ENCODE results near the gene B3GAT1. TPM values are rescaled to one million over a fixed set of nuclear protein-coding genes. Genes with fewer than 3 reads are reported as not detected.

Gene B3GAT1
- total and polyA plus RNA-seq, 4 experiments from 2014 or later, result 0.44 to 0.47 TPM; not detected in 2

- Histone ChIP-seq H3K9me3 (ENCODE audit: control insufficient read depth in 1 of 2, low read length in 2 of 2) (no peaks in the 10 kb centered on the region), H3K36me3 (ENCODE audit: insufficient read depth, low read length) (no peaks in the 10 kb centered on the region), H3K27ac (ENCODE audit: low read depth, low read length) (no peak overlapping the region), H3K4me3 (ENCODE audit: low read length in 2 of 2) (no peak overlapping the region), H3K27me3 (ENCODE audit: insufficient read depth, low read length) (no peaks in the 10 kb centered on the region), H3K4me1 (ENCODE audit: insufficient read depth, low read length) (peaks cover 22% of the 10 kb centered on the region)
- POLR2A ChIA-PET (ENCODE audit: partially characterized antibody), result no interaction called here
- H3K4me3 Mint-ChIP-seq, result no peak overlapping the region
- H3K9me3 Mint-ChIP-seq, result no peaks in the 10 kb centered on the region
- peaks cover 11 to 17% of the 10 kb centered on the region in 2 donors for H3K27me3 Mint-ChIP-seq
- DNase-seq, result peak in 1 of 5 donors; percentile 9
- intact Hi-C loops (cut with micrococcal nuclease), result no loop called here
- CTCF ChIA-PET (ENCODE audit: partially characterized antibody), result no interaction called here
- no peak overlapping the region for H3K27ac Mint-ChIP-seq
- peaks cover 15 to 23% (median 16%) of the 10 kb centered on the region in 4 donors for H3K4me1 Mint-ChIP-seq
- no peaks in the 10 kb centered on the region for H3K36me3 Mint-ChIP-seq
Observed at GRCh38 chr11:134382257-134382656, 29.8 kb downstream of the B3GAT1 start.

- peaks cover 7 to 8% of the 10 kb centered on the region in 2 donors for H3K27me3 Mint-ChIP-seq
Observed at GRCh38 chr11:134380785-134381184, 31.3 kb downstream of the B3GAT1 start.

GRCh38 chr11:134380229-134380628 lies 31.8 kb downstream of the B3GAT1 start:
- H3K27me3 ChIP-seq (ENCODE audit: insufficient read depth, low read length), result no peaks in the 10 kb centered on the region
- POLR2A ChIA-PET (ENCODE audit: partially characterized antibody), result no interaction called here
- Mint-ChIP-seq H3K36me3 (no peaks in the 10 kb centered on the region), H3K27ac (peak overlapping the region in 1 of 7 donors; percentile 15), H3K27me3 (peaks cover 7% of the 10 kb centered on the region in 2 donors), H3K9me3 (no peaks in the 10 kb centered on the region), H3K4me1 (peaks cover 0 to 3% (median 0%) of the 10 kb centered on the region in 4 donors), H3K4me3 (no peak overlapping the region)
- intact Hi-C loops (cut with micrococcal nuclease), result no loop called here
- DNase-seq, result no peak
- H3K36me3 ChIP-seq (ENCODE audit: insufficient read depth, low read length), result no peaks in the 10 kb centered on the region
- peaks cover 1% of the 10 kb centered on the region for H3K4me1 ChIP-seq (ENCODE audit: insufficient read depth, low read length)
- no peaks in the 10 kb centered on the region for H3K9me3 ChIP-seq (ENCODE audit: control insufficient read depth in 1 of 2, low read length in 2 of 2)
- no peak overlapping the region for H3K27ac ChIP-seq (ENCODE audit: low read depth, low read length)
- H3K4me3 ChIP-seq (ENCODE audit: low read length in 2 of 2), result no peak overlapping the region
- CTCF ChIA-PET (ENCODE audit: partially characterized antibody), result no interaction called here

More at GRCh38 chr11:134380785-134381184, 31.3 kb downstream of the B3GAT1 start:
- Mint-ChIP-seq H3K27ac (no peak overlapping the region), H3K36me3 (no peaks in the 10 kb centered on the region), H3K4me1 (peaks cover under 1 to 8% (median 1%) of the 10 kb centered on the region in 4 donors), H3K9me3 (no peaks in the 10 kb centered on the region), H3K4me3 (no peak overlapping the region)
- Histone ChIP-seq H3K36me3 (ENCODE audit: insufficient read depth, low read length) (no peaks in the 10 kb centered on the region), H3K27ac (ENCODE audit: low read depth, low read length) (no peak overlapping the region), H3K4me3 (ENCODE audit: low read length in 2 of 2) (no peak overlapping the region), H3K4me1 (ENCODE audit: insufficient read depth, low read length) (peaks cover 7% of the 10 kb centered on the region), H3K9me3 (ENCODE audit: control insufficient read depth in 1 of 2, low read length in 2 of 2) (no peaks in the 10 kb centered on the region), H3K27me3 (ENCODE audit: insufficient read depth, low read length) (no peaks in the 10 kb centered on the region)
- intact Hi-C loops (cut with micrococcal nuclease), result no loop called here
- ChIA-PET POLR2A (ENCODE audit: partially characterized antibody) (no interaction called here), CTCF (ENCODE audit: partially characterized antibody) (no interaction called here)
- DNase-seq, result no peak

GRCh38 chr11:134379241-134379640 lies 32.8 kb downstream of the B3GAT1 start:
- Mint-ChIP-seq H3K36me3 (no peaks in the 10 kb centered on the region), H3K27me3 (peaks cover 1 to 3% of the 10 kb centered on the region in 2 donors)
- intact Hi-C loops (cut with micrococcal nuclease), result no loop called here

GRCh38 chr11:134377876-134378275 lies 34.2 kb downstream of the B3GAT1 start:
- Mint-ChIP-seq H3K36me3 (no peaks in the 10 kb centered on the region), H3K27me3 (peaks cover 1 to 2% of the 10 kb centered on the region in 2 donors), H3K4me3 (no peak overlapping the region), H3K9me3 (no peaks in the 10 kb centered on the region), H3K4me1 (no peaks in the 10 kb centered on the region), H3K27ac (peak overlapping the region in 1 of 7 donors; percentile 29)
- Histone ChIP-seq H3K27ac (ENCODE audit: low read depth, low read length) (no peak overlapping the region), H3K4me3 (ENCODE audit: low read length in 2 of 2) (no peak overlapping the region), H3K4me1 (ENCODE audit: insufficient read depth, low read length) (no peaks in the 10 kb centered on the region), H3K36me3 (ENCODE audit: insufficient read depth, low read length) (no peaks in the 10 kb centered on the region), H3K27me3 (ENCODE audit: insufficient read depth, low read length) (no peaks in the 10 kb centered on the region), H3K9me3 (ENCODE audit: control insufficient read depth in 1 of 2, low read length in 2 of 2) (no peaks in the 10 kb centered on the region)
- POLR2A ChIA-PET (ENCODE audit: partially characterized antibody), result no interaction called here
- intact Hi-C loops (cut with micrococcal nuclease), result no loop called here
- CTCF ChIA-PET (ENCODE audit: partially characterized antibody), result no interaction called here
- no peak for DNase-seq

More at GRCh38 chr11:134379241-134379640, 32.8 kb downstream of the B3GAT1 start:
- no peak overlapping the region for H3K4me3 Mint-ChIP-seq
- ChIA-PET CTCF (ENCODE audit: partially characterized antibody) (no interaction called here), POLR2A (ENCODE audit: partially characterized antibody) (no interaction called here)
- Histone ChIP-seq H3K9me3 (ENCODE audit: control insufficient read depth in 1 of 2, low read length in 2 of 2) (no peaks in the 10 kb centered on the region), H3K4me3 (ENCODE audit: low read length in 2 of 2) (no peak overlapping the region), H3K27me3 (ENCODE audit: insufficient read depth, low read length) (no peaks in the 10 kb centered on the region), H3K36me3 (ENCODE audit: insufficient read depth, low read length) (no peaks in the 10 kb centered on the region), H3K27ac (ENCODE audit: low read depth, low read length) (no peak overlapping the region), H3K4me1 (ENCODE audit: insufficient read depth, low read length) (no peaks in the 10 kb centered on the region)
- no peaks in the 10 kb centered on the region for H3K4me1 Mint-ChIP-seq
- no peaks in the 10 kb centered on the region for H3K9me3 Mint-ChIP-seq
- no peak overlapping the region for H3K27ac Mint-ChIP-seq
- DNase-seq, result no peak

GRCh38 chr11:134376150-134376921 lies 35.7 kb downstream of the B3GAT1 start:
- intact Hi-C loops (cut with micrococcal nuclease), result no loop called here
- DNase-seq, result no peak
- H3K27ac Mint-ChIP-seq, result no peak overlapping the region
- ChIA-PET POLR2A (ENCODE audit: partially characterized antibody) (no interaction called here), CTCF (ENCODE audit: partially characterized antibody) (no interaction called here)
- no peaks in the 10 kb centered on the region for H3K36me3 Mint-ChIP-seq
- Histone ChIP-seq H3K9me3 (ENCODE audit: control insufficient read depth in 1 of 2, low read length in 2 of 2) (no peaks in the 10 kb centered on the region), H3K4me3 (ENCODE audit: low read length in 2 of 2) (no peak overlapping the region), H3K36me3 (ENCODE audit: insufficient read depth, low read length) (no peaks in the 10 kb centered on the region), H3K27me3 (ENCODE audit: insufficient read depth, low read length) (no peaks in the 10 kb centered on the region), H3K27ac (ENCODE audit: low read depth, low read length) (no peak overlapping the region), H3K4me1 (ENCODE audit: insufficient read depth, low read length) (no peaks in the 10 kb centered on the region)
- no peaks in the 10 kb centered on the region for H3K9me3 Mint-ChIP-seq
- H3K4me3 Mint-ChIP-seq, result no peak overlapping the region
- no peaks in the 10 kb centered on the region for H3K4me1 Mint-ChIP-seq
- H3K27me3 Mint-ChIP-seq, result peaks cover 1 to 2% of the 10 kb centered on the region in 2 donors

GRCh38 chr11:134374891-134375550 lies 37.0 kb downstream of the B3GAT1 start:
- Histone ChIP-seq H3K9me3 (ENCODE audit: control insufficient read depth in 1 of 2, low read length in 2 of 2) (no peaks in the 10 kb centered on the region), H3K27ac (ENCODE audit: low read depth, low read length) (no peak overlapping the region), H3K36me3 (ENCODE audit: insufficient read depth, low read length) (no peaks in the 10 kb centered on the region), H3K4me1 (ENCODE audit: insufficient read depth, low read length) (no peaks in the 10 kb centered on the region), H3K27me3 (ENCODE audit: insufficient read depth, low read length) (no peaks in the 10 kb centered on the region), H3K4me3 (ENCODE audit: low read length in 2 of 2) (no peak overlapping the region)
- intact Hi-C loops (cut with micrococcal nuclease), result no loop called here
- Mint-ChIP-seq H3K9me3 (no peaks in the 10 kb centered on the region), H3K27me3 (peaks cover 0 to 2% of the 10 kb centered on the region in 2 donors), H3K36me3 (no peaks in the 10 kb centered on the region), H3K27ac (no peak overlapping the region), H3K4me1 (no peaks in the 10 kb centered on the region), H3K4me3 (no peak overlapping the region)
- POLR2A ChIA-PET (ENCODE audit: partially characterized antibody), result no interaction called here
- no peak for DNase-seq
- CTCF ChIA-PET (ENCODE audit: partially characterized antibody), result no interaction called here
